Keratinocyte (primary cell): ENCODE results near the gene TUBE1. TPM values are rescaled to one million over a fixed set of nuclear protein-coding genes. Genes with fewer than 3 reads are reported as not detected.
A peak's percentile ranks its signal among the peaks of the same experiment; 100 is the strongest.

Experiments
- DNase-seq: peaks from one replicate; pipeline ENCODE4 v3.0.0-alpha.2; 2011; ENCODE audit warnings: low read depth, missing footprints, low spot score
- FAIRE-seq: peaks from 2 replicates; lab custom pipeline; 2011; peaks lifted over from hg19 to GRCh38; lab: Jason Lieb, UNC
- H2AFZ ChIP-seq: 2 replicates; pipeline ENCODE4 v1.6.0; 2012; ENCODE audit warnings: low read length, control low read depth, inconsistent platforms; ENCODE audit not compliant: control insufficient read depth
- H3K27ac ChIP-seq: 2 replicates; pipeline ENCODE4 v1.5.1; 2011; ENCODE audit warnings: low read length; ENCODE audit not compliant: control insufficient read depth, insufficient read depth
- H3K27me3 ChIP-seq: 3 replicates; pipeline ENCODE4 v1.6.0; 2011; ENCODE audit warnings: low read length; ENCODE audit not compliant: control insufficient read depth, insufficient read depth; ENCODE audit errors: extremely low read depth
- H3K36me3 ChIP-seq, 2 experiments: 2 replicates in 1 of 2; 3 replicates in 1 of 2; pipeline ENCODE4 v1.5.1; 2011; ENCODE audit warnings: low read length in 2 of 2, mild to moderate bottlenecking in 1 of 2; ENCODE audit not compliant: control insufficient read depth in 2 of 2, insufficient read depth in 2 of 2; ENCODE audit errors: extremely low read depth in 1 of 2
- H3K4me1 ChIP-seq: 3 replicates; pipeline ENCODE4 v1.5.1; 2011; ENCODE audit warnings: low read length; ENCODE audit not compliant: control insufficient read depth, insufficient read depth; ENCODE audit errors: extremely low read depth
- H3K4me2 ChIP-seq: 3 replicates; pipeline ENCODE4 v1.6.0; 2011; ENCODE audit warnings: low read depth, low read length; ENCODE audit not compliant: control insufficient read depth, insufficient read depth; ENCODE audit errors: extremely low read depth
- H3K4me3 ChIP-seq, 3 experiments: fragments of 200-600 bp in 1 of 3; sonication (generic) in 1 of 3; 2 replicates in 2 of 3; 3 replicates in 1 of 3; pipeline ENCODE4 v1.5.1; 2011 to 2016; ENCODE audit warnings: low read length in 3 of 3, mild to moderate bottlenecking in 3 of 3, control low read depth in 2 of 3, inconsistent platforms in 1 of 3, low read depth in 1 of 3, mixed read lengths in 1 of 3, mixed run types in 1 of 3, moderate library complexity in 1 of 3; ENCODE audit not compliant: control insufficient read depth in 2 of 3, insufficient read depth in 2 of 3; ENCODE audit errors: extremely low read depth in 1 of 3
- H3K79me2 ChIP-seq: 2 replicates; pipeline ENCODE4 v1.6.0; 2012; ENCODE audit warnings: low read length; ENCODE audit not compliant: control insufficient read depth, insufficient read depth
- H3K9ac ChIP-seq: 3 replicates; pipeline ENCODE4 v1.6.0; 2011; ENCODE audit warnings: low read length; ENCODE audit not compliant: control insufficient read depth, insufficient read depth; ENCODE audit errors: extremely low read depth
- H3K9me1 ChIP-seq: 3 replicates; pipeline ENCODE4 v1.6.0; 2011; ENCODE audit warnings: low read length; ENCODE audit not compliant: control insufficient read depth, insufficient read depth; ENCODE audit errors: extremely low read depth
- H3K9me3 ChIP-seq: 2 replicates; pipeline ENCODE4 v1.5.1; 2012; ENCODE audit warnings: low read depth, low read length; ENCODE audit not compliant: control insufficient read depth
- H4K20me1 ChIP-seq: 3 replicates; pipeline ENCODE4 v1.6.0; 2011; ENCODE audit warnings: low read length; ENCODE audit not compliant: control insufficient read depth, insufficient read depth; ENCODE audit errors: extremely low read depth
- CTCF ChIP-seq, 3 experiments: IDR thresholded peaks in 1 of 3; conservative IDR thresholded peaks in 1 of 3; optimal IDR thresholded peaks in 1 of 3; 2 replicates in 2 of 3; 3 replicates in 1 of 3; pipeline versions ENCODE3 to v1.5.1; 2011; ENCODE audit warnings: low read length in 3 of 3, mild to moderate bottlenecking in 3 of 3, moderate library complexity in 2 of 3, control low read depth in 1 of 3, inconsistent platforms in 1 of 3; ENCODE audit not compliant: insufficient read depth in 2 of 3; ENCODE audit errors: extremely low read depth in 1 of 3
- EZH2 ChIP-seq: IDR thresholded peaks from one replicate; pipeline ENCODE4 v1.6.1; 2012; ENCODE audit warnings: inconsistent platforms, mild to moderate bottlenecking, low read length, moderate library complexity
- dilution Hi-C: fragments of 300-500 bp; cut with MboI; formaldehyde crosslinking; loops from one replicate; pipeline ENCODE4 v1.7.0; 2020; ENCODE audit warnings: low sequenced_read_pairs; ENCODE audit not compliant: extremely low pct_ligation_motif_present
- polyA plus RNA-seq, 5 experiments: library from polyadenylated mRNA; depleted of rRNA in 3 of 5; stranded (reverse) in 3 of 5; stranded (forward) in 1 of 5; unstranded in 1 of 5; fragments of >200 nt; gene quantifications; 1 replicate in 1 of 5; 2 replicates in 3 of 5; 3 replicates in 1 of 5; pipeline versions ENCODE4 v1.2.1 to v1.2.3, GENCODE V29; 2011 to 2012; ENCODE audit warnings: missing spikeins in 2 of 5, low read depth in 1 of 5, low replicate concordance in 1 of 5

Gene TUBE1
- polyA plus RNA-seq, 1 donor (not counting 4 experiments of a cell fraction or from before 2014, with no cell fraction given), result 15.4 TPM

GRCh38 chr6:112030206-112030960 lies 56.9 kb downstream of the TUBE1 start:
- Histone ChIP-seq H3K4me1 (peaks cover 7% of the 10 kb centered on the region), H3K9me3 (no peaks in the 10 kb centered on the region), H3K27me3 (peaks cover 7% of the 10 kb centered on the region), H3K79me2 (no peaks in the 10 kb centered on the region), H3K4me2 (no peak overlapping the region), H3K36me3 (no peaks in the 10 kb centered on the region), H2AFZ (no peak overlapping the region), H3K4me3 (no peak overlapping the region), H4K20me1 (no peaks in the 10 kb centered on the region), H3K9me1 (no peaks in the 10 kb centered on the region), H3K27ac (no peak overlapping the region), H3K9ac (no peak overlapping the region)
- FAIRE-seq (no peak), DNase-seq (no peak)
- no peak for TF ChIP-seq EZH2
- TF ChIP-seq CTCF (optimal IDR thresholded peaks at IDR 0.05 in 1 of 3, IDR thresholded peaks at IDR 0.05 in 1 of 3, conservative IDR thresholded peaks at IDR 0.05 in 1 of 3; ENCODE audit: extremely low read depth in 1 of 3, insufficient read depth in 2 of 3, low read length in 3 of 3), result no peak
- dilution Hi-C loops, result no loop called here

DNA sequence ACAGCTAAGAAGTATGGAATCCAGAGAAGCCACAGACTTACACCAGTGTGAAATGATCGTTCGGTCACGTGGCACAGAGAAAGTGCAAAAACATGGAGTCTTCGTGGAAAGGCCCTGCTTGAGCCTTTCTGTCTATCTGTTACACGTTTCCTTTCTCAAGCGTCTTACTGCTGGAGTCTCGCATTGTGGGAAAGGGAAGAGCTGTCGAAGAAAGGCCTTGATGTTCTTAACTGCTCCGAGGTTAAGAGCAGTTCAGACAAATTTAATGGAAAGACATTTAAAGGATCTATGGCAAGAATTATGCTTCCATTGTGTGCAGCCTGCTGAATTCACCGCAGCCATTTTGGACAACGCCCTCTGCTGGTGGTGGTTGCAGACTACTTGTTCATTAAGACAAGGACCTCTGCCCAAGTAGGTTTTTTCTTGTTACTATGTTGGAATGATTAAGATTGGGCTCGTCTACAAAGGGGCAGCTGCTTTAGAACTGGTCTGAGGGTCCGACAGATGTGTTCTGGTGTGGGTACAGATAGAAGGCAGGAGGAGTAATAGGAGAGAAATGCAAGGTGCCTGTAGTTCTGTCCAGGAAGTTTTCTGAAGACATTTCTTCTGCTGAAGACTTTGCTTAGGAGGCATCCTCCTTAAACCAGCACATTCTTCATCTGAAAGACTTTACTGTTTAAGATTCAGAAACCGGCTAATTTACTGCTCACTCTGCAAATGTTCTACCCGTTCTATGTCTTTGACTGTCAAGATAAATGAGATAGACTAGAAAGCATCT lies 58.0 kb downstream of the TUBE1 start:
- no peaks in the 10 kb centered on the region for H4K20me1 ChIP-seq
- dilution Hi-C loops, result no loop called here
- no peak overlapping the region for H2AFZ ChIP-seq
- H3K27me3 ChIP-seq, result peaks cover 7% of the 10 kb centered on the region
- no peaks in the 10 kb centered on the region for H3K9me3 ChIP-seq
- H3K4me2 ChIP-seq, result no peak overlapping the region
- H3K4me1 ChIP-seq, result peaks cover 7% of the 10 kb centered on the region
- DNase-seq (no peak), FAIRE-seq (peak; percentile 23)
- no peaks in the 10 kb centered on the region for H3K9me1 ChIP-seq
- TF ChIP-seq CTCF (optimal IDR thresholded peaks at IDR 0.05 in 1 of 3, IDR thresholded peaks at IDR 0.05 in 1 of 3, conservative IDR thresholded peaks at IDR 0.05 in 1 of 3; ENCODE audit: extremely low read depth in 1 of 3, insufficient read depth in 2 of 3, low read length in 3 of 3), result peak; percentile 62 to 86 (median 84)
- no peak for TF ChIP-seq EZH2
- H3K27ac ChIP-seq, result no peak overlapping the region
- no peaks in the 10 kb centered on the region for H3K36me3 ChIP-seq
- no peak overlapping the region for H3K4me3 ChIP-seq
- no peaks in the 10 kb centered on the region for H3K79me2 ChIP-seq
- H3K9ac ChIP-seq, result no peak overlapping the region
